ENCODE results near the gene HAPLN3. TPM values are rescaled to one million over a fixed set of nuclear protein-coding genes. Genes with fewer than 3 reads are reported as not detected.

The HAPLN3 gene
- total and polyA plus RNA-seq, 4 donors: 0.21 to 0.51 (median 0.34) TPM

GRCh38 chr15:88908123-88908522 lies 12.8 kb upstream of the HAPLN3 start:
- Histone ChIP-seq H3K27ac (ENCODE audit: low read depth in 1 of 2, low read length in 2 of 2) (no peak overlapping the region), H3K9me3 (ENCODE audit: control insufficient read depth in 4 of 4, low read length in 3 of 4) (no peaks in the 10 kb centered on the region), H3K9ac (ENCODE audit: low read depth in 1 of 2, low read length in 2 of 2) (no peak overlapping the region), H3K4me3 (ENCODE audit: low read depth in 1 of 3, low read length in 3 of 3) (no peak overlapping the region), H3K36me3 (ENCODE audit: control insufficient read depth in 4 of 4, insufficient read depth in 3 of 4, low read depth in 1 of 4, low read length in 3 of 4) (no peaks in the 10 kb centered on the region), H3K4me1 (ENCODE audit: control insufficient read depth in 4 of 4, insufficient read depth in 4 of 4, low read length in 3 of 4) (peaks cover 0 to 10% (median 4%) of the 10 kb centered on the region in 4 donors), H3K27me3 (ENCODE audit: control insufficient read depth in 4 of 4, insufficient read depth in 4 of 4, low read length in 3 of 4) (no peaks in the 10 kb centered on the region)
- TF ChIP-seq FOXA2 (IDR thresholded peaks at IDR 0.05): no peak
- no peak for TF ChIP-seq REST (IDR thresholded peaks at IDR 0.05)
- no peak for TF ChIP-seq ATF3 (IDR thresholded peaks at IDR 0.05)
- no peak for TF ChIP-seq MAX (IDR thresholded peaks at IDR 0.05)
- no peak for TF ChIP-seq SP1 (IDR thresholded peaks at IDR 0.05)
- no peak for TF ChIP-seq TAF1 (conservative IDR thresholded peaks at IDR 0.05)
- no peak for TF ChIP-seq RAD21 (IDR thresholded peaks at IDR 0.05)
- TF ChIP-seq ZBTB33 (IDR thresholded peaks at IDR 0.05): no peak
- no peak for TF ChIP-seq CTCF (IDR thresholded peaks at IDR 0.05; ENCODE audit: low read depth, low read length, missing input control)
- no peak for TF ChIP-seq NR2F2 (IDR thresholded peaks at IDR 0.05)
- no peak for TF ChIP-seq JUND (IDR thresholded peaks at IDR 0.05)
- TF ChIP-seq FOXA1 (IDR thresholded peaks at IDR 0.05): no peak
- no peak for TF ChIP-seq YY1 (IDR thresholded peaks at IDR 0.05)
- no peak for TF ChIP-seq RXRA (IDR thresholded peaks at IDR 0.05)
- no peak for TF ChIP-seq HNF4G (IDR thresholded peaks at IDR 0.05)
- TF ChIP-seq GABPA (IDR thresholded peaks at IDR 0.05 in 1 of 2, conservative IDR thresholded peaks at IDR 0.05 in 1 of 2): no peak
- TF ChIP-seq HNF4A (conservative IDR thresholded peaks at IDR 0.05): no peak
- no peak for DNase-seq (ENCODE audit: low spot score)
- WGBS: 92% methylated on average over 12 of the region's 12 CpGs

GRCh38 chr15:88907111-88907510 lies 11.8 kb upstream of the HAPLN3 start:
- DNase-seq (ENCODE audit: low spot score): no peak
- no peak overlapping the region for H3K27ac ChIP-seq (ENCODE audit: low read depth in 1 of 2, low read length in 2 of 2)
- H3K9me3 ChIP-seq (ENCODE audit: control insufficient read depth in 4 of 4, low read length in 3 of 4): no peaks in the 10 kb centered on the region
- TF ChIP-seq NR2F2 (IDR thresholded peaks at IDR 0.05) (no peak), ZBTB33 (IDR thresholded peaks at IDR 0.05) (no peak), GABPA (IDR thresholded peaks at IDR 0.05 in 1 of 2, conservative IDR thresholded peaks at IDR 0.05 in 1 of 2) (no peak), RXRA (IDR thresholded peaks at IDR 0.05) (no peak), CTCF (IDR thresholded peaks at IDR 0.05; ENCODE audit: low read depth, low read length, missing input control) (no peak), MAX (IDR thresholded peaks at IDR 0.05) (no peak), HNF4G (IDR thresholded peaks at IDR 0.05) (no peak)
- H3K27me3 ChIP-seq (ENCODE audit: control insufficient read depth in 4 of 4, insufficient read depth in 4 of 4, low read length in 3 of 4): no peaks in the 10 kb centered on the region
- H3K4me1 ChIP-seq (ENCODE audit: control insufficient read depth in 4 of 4, insufficient read depth in 4 of 4, low read length in 3 of 4): peaks cover 0 to 3% (median 0%) of the 10 kb centered on the region in 4 donors
- H3K36me3 ChIP-seq (ENCODE audit: control insufficient read depth in 4 of 4, insufficient read depth in 3 of 4, low read depth in 1 of 4, low read length in 3 of 4): no peaks in the 10 kb centered on the region
- WGBS: 91% methylated on average over 14 of the region's 14 CpGs
- no peak overlapping the region for H3K9ac ChIP-seq (ENCODE audit: low read depth in 1 of 2, low read length in 2 of 2)
- H3K4me3 ChIP-seq (ENCODE audit: low read depth in 1 of 3, low read length in 3 of 3): no peak overlapping the region

Measured in liver (tissue), 9 donors.